Activated CD4-positive, alpha-beta T cell treated with anti-CD3 and anti-CD28 coated beads, Interleukin-2, Interleukin-6, amounts not matched to agents 100 ng/mL and 50 ng/mL, durations not matched to agents 16 hours and 8 hours (primary cell): ENCODE results near the gene RNH1.

Experiments
- DNase-seq: peaks from one replicate; pipeline ENCODE4 v3.0.0-alpha.2; 2020

Gene RNH1

DNA sequence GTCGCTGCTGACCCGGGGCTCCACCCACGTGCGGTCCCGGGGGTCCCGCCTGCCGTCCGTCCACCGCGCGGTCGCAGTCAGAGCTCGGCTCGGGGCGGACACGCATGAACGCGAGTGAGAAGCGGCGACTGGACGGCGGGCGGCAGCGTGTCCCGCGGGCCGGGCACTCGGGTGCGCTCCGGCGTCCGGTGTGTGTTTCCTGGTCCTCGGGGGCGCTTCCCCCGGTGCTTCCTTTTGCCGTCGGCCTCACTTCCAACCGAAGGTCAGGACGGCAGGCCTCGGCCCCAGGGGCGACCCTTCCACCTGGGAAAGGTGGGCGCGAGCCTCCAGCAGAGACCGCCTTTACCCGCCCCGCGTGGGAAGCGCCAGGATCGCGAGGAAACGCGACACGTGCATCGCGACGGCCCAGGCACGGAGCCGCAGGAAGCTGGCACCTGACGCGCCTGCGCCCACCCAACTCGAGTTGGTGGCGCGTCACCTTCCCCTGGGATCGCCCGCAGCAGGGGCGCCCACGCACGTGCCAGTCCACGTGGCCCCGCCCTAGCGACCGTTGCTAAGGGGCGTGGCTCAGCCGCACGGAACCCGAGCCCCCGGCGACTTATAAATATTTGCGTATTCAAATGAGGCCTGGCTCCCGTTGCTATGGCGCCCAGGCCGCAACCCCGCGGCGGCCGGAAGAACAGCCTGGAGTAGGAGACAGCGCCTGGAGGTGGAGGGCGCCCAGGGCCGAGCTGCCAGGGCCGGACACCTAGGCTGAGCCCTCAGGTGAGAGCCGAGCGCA, 30.0 kb upstream of the RNH1 start, which contains the start of gene LRRC56:
LRRC56 (plus strand) TSS at position 687 of the 781 bp plus-strand sequence. CDS start 3,158 bp downstream, outside the sequence.
- peak; percentile 93 for DNase-seq

DNA sequence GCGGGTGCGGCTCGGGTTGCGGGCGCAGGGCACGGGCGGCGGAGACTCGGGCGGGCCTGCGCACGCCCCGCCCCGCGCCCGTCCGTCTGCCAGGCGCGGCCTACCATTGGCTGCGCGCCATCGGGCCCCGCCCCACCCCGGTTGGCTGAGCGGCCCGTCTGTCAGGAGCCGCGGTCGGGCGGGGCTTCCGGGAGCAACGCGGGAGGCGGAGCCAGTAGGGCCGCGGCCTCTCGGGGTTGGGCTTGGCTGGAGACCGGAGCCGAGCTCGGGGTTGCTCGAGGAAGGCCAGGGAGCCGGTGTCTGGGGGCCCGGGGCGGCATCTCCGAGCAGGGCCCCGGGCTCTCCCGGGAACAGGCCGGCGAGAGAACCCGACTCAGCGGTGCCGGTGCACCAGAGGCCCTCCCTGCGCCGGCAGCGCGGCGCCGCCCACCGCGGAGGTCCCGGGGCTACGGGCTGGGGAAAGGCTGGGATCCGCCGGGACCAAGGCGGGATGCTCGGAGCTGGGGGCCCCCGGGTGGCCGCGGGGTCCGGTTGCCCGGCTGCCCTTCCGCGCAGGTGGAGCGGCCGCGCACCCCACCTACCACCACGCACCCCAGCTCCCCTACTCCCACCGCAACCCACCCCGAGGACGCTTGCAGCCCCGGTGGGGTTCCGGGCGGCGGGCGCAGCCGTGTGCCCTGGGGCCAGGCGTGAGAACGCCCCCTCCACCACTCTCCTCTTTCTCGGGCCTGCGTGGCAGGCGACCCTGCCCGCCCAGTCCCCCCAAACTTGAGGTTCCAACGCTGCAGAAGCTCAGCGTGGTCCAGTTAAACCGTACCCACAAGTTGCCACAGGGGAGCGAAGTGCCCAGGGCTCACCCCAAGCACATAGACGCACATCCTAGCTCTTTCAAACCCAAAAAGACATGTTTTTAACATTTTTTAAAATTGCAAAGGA, 28.7 kb upstream of the RNH1 start, which contains the start of gene HRAS:
HRAS (minus strand) TSS at position 58 of the 936 bp plus-strand sequence.
- DNase-seq: peak; percentile 96

DNA sequence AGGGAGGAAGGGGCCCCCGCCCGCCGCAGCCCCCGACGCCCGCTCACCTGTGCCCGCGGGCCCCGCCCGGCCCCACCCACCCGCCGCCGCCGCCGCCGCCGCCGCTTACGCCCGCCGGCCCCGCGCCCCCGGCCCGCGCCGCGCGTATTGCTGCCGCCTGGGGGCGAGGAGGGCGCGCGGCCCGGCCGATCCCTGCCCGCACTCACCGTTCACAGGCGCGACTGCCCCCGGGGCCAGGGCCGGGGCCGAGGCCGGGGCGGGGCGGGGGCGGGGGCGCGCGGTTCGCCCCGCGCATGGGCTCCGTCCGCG, 28.1 kb upstream of the RNH1 start:
- DNase-seq: no peak

DNA sequence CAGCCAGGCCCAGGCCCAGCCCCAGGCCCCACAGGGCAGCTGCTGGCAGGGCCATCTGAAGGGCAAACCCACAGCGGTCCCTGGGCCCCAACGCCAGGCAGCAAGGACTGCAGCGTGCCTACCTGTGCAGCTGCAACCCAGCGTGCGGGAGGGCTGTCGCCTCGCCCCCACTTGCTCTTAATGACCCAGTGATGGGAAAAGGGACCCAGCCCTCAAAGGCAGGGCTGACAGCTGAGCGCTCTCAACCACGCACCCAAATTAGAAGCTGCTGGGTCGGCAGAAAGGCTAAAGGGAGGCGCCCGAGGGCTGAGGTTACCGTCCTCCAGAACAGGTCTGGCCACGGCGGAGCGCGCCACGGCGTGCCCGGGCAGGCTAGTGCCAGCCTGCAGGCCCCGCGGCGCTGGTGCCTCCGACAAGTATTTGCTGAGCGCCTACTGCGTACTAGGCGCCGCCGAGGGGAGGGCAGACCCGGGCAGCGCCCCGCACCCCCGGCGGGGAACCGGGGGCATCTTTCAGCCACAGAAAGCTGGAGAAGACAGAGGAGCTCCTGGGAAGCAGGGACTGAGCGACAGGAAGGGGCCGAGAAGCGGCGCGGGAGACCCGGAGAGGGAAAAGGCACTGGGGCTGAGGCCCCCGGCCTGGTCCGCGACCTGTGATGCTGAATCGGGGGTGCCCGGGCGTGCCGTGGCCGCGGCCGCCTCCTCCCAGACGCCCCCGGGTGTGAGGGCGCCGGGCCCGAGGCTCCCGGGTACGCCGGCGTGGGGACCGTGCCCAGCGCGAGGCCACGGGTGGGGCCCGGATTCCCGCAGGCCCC, 27.6 kb upstream of the RNH1 start:
- peak; percentile 58 for DNase-seq

DNA sequence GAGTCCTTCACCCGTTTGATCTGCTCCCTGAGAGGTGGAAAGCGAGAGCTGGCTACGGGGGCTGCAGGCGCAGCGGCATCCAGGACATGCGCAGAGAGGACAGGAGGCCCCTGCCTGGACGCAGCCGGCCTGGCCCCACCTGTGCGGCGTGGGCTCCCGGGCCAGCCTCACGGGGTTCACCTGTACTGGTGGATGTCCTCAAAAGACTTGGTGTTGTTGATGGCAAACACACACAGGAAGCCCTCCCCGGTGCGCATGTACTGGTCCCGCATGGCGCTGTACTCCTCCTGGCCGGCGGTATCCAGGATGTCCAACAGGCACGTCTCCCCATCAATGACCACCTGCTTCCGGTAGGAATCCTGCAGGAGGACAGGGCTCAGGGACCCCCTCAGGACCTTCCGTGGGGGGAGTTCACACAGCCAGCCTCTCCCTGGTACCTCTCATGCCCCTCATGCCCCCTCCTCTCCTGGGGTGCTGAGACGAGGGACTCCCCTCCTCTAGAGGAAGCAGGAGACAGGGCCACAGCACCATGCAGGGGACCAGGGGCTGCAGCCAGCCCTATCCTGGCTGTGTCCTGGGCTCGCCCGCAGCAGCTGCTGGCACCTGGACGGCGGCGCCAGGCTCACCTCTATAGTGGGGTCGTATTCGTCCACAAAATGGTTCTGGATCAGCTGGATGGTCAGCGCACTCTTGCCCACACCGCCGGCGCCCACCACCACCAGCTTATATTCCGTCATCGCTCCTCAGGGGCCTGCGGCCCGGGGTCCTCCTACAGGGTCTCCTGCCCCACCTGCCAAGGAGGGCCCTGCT, 26.7 kb upstream of the RNH1 start:
- DNase-seq: no peak

DNA sequence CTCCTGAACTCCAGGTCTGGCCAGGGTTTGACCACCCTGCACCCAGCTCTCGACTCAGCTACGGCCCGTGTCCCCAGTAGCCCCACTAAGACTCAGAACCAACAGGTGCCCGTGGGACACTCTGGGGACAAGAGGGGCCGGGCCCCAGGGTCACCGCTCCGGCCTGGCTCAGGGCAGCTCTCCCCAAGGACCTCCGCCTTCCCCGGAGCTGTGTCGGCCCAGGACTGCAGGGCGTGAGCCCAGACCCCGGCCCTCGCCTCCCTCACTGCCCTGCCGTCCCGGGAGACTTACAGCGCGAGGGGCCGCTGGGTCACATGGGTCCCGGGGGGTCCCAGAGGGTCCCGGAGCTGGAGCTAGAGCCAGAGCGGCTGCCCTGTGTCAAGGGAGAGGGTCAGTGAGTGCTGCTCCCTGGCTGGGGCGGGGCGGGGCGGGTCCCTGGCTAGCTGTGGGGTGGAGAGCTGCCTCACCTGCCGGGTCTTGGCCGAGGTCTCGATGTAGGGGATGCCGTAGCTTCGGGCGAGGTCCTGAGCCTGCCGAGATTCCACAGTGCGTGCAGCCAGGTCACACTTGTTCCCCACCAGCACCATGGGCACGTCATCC, 26.0 kb upstream of the RNH1 start:
- DNase-seq: no peak

DNA sequence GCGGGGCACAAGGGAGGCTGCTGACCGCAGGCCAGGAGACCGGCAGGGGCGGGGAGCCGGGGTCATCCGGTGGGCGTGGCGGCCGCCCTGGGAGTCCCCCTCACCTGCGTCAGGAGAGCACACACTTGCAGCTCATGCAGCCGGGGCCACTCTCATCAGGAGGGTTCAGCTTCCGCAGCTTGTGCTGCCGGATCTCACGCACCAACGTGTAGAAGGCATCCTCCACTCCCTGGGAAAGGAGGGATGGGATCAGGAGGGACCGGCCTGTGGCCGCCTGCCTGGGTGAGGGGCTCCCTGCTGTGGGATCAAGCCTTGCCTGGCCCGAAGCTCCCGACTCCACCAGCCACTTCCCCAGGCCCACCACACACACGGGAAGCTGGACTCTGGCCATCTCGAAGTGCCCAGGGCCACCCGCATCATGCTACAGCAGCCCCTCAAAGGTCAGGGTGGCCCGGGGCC, 25.5 kb upstream of the RNH1 start:
- DNase-seq: no peak

DNA sequence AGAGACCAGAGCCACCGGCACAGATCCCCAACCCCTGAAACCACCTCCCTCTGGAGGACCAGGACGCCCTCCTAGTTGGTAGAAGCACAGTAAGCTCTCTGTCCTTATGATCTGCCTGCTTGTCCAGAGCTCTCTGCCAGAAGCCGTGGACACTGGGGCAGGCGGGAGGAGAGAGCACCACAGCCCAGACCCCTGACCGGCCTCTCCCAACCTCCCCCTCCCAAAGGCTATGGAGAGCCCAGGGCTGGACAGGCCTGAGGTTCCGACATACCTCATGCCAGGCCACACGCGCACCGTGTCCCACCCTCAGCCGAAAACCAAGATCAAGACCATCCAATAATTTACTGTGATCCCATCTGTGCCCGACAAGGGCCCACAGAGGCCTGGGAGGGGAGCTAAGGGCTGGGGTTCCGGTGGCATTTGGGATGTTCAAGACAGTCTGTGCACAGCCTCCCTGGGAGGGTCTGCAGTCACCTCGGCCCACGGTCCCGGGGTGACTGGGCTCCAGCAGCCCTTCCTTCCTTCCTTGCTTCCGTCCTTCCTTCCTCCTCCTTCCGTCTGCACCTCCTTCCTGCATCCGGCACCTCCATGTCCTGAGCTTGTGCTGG, 25.0 kb upstream of the RNH1 start:
- DNase-seq: no peak

DNA sequence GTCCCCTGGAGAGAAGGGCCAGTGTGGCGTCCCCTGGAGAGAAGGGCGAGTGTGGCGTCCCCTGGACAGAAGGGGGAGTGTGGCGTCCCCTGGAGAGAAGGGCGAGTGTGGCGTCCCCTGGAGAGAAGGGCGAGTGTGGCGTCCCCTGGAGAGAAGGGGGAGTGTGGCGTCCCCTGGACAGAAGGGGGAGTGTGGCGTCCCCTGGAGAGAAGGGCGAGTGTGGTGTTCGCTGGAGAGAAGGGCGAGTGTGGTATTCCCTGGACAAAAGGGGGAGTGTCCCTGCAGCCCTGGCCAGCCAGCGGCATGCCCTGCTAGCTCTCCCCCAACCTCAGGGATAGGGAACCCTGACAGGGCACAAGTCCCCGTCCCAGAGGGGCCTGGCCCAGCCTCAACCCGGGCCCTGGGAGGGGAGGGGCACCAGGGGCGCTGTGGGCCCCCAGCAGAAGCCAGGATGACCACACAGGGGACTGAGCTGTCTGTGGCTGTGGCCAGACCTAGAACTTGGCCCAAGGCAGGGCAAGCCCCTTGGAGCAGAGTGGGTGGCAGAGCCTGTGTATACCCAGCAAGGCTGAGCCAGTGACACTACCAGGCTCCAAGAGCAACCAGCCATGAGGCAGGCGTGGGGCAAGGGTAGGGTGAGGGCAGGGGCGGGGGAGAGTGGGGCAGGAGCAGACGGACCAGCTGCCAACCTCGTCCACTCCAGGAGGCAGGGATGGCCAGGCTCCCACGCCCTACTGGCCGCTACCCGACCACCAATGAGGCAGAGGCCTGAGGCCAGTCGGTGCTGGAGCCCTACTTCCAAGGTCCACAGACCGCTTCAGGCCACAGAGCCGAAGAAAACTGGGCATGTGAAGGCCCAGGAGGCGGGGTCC, 24.2 kb upstream of the RNH1 start:
- DNase-seq: no peak

DNA sequence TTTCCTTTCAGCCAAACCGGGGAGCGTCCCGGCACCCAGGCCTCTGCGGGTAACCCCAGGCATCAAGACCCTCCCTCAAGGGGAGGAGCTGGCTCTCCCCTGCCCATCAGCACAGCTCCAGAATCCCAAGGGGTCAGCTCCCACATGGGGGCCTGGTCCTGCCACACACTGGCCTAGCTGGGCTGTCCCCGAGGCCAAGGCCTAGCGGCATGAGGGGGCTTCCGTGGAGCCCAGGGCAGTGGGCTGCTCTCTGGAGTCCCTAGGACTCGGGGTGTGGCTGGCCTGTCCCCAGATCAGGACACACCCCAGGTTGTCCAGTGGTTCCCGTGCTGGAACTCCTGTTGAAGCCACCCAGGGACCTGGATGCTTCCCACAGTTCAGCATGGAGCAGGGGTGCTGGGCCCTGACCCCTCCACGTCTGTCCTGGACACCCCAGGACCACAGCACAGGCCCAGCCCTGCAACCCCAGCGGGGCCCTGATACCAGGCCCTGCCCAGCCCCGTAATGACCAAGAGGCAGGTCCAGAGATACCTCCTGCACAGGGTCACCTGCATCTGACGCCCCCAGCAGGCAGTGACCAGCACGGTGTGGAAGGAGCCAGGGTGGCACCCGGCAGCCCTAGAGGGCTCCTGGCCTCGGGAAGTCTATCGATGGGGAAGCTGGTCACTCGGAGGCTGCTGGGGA, 22.8 kb upstream of the RNH1 start:
- no peak for DNase-seq

DNA sequence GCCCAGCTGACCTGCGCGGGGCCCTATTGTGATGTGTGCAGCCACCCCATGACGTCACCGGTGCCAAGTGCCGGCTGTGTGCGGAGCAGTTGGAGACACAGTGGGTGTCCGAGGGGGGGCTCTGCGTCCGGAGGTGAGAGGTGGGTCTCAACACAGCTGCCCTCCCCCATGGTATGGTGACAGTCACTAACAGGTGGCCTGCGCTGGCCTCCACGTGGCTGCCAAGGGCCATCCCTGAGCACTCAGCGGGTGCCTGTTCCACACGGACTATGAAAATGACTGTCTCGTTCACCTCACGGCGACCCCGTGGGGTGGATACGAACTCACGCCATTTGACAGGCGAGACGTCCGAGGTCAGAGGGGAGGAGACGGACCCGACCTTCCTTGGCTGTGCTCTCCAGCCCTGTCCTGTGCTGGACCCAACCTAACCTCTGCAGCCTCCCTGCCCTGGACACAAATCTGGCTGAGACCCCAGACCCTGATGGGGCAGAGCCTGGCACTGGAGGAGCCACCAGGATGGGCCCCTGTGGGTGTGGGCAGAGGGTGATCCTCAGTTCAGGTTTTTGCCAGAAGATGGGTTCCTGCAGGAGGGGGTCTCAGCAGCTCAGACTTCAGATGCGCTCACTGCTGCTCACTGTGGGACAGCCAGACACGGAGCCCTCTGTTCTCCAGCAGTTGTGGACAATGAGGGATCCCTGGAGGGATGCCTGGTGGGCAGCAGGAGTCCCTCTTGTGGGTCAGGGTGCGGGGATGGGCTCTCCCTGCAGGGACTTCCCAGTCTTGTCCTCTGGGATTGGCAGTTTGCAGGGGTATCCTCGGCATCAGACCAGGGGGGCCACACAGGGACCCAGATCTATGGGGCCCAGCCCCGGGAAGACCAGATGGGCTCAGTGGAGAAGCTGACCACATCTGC, 22.0 kb upstream of the RNH1 start:
- DNase-seq: no peak

DNA sequence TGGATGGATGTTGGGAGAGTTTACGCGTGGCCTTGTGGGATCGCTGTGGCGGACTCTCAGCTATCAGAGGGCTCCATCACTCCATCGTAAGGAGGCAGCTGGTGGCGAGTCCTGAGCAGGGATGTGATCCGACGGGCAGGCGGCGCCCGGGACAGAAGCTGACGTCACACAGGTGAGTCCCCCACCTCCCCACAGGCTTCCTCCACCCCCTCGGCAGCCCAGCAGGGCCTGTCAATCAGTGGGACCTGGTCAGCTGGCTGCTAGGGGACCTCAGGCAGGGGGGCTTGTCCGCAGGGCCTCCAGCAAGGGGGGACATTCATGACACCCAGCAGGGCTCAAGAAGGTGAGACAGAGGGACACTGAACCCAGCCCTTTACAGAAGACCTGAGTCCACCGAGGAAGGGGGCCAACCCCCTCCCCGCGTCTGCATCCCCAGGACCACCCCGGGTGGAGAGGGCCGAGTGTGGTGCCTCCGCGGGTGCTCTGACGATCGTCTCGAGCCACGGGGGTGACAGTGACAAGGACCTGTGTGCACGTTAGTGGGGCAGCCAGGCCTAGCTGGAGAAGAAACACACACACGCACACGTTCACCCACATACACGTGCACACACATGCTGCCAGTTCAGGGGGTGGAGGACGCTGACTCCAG, 21.2 kb upstream of the RNH1 start:
- DNase-seq: no peak

DNA sequence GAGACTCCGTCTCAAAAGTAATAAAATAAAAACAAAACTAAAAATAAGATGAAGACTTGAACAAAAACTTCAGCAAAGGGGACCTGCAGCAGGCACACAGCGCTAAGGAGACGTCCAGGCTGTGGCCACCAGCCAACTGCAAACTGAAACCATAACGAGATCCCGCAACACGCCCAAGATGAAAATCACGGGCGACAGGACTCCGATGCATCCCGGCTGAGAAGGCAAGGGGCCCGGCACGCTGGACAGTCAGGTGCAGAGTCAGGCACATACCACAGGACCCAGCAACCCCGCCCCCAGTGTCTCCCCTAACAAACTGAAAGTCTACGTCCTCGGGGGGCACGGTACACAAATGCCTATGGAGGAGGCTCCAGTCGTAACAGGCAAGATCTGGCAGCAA, 19.1 kb upstream of the RNH1 start:
- DNase-seq: no peak

DNA sequence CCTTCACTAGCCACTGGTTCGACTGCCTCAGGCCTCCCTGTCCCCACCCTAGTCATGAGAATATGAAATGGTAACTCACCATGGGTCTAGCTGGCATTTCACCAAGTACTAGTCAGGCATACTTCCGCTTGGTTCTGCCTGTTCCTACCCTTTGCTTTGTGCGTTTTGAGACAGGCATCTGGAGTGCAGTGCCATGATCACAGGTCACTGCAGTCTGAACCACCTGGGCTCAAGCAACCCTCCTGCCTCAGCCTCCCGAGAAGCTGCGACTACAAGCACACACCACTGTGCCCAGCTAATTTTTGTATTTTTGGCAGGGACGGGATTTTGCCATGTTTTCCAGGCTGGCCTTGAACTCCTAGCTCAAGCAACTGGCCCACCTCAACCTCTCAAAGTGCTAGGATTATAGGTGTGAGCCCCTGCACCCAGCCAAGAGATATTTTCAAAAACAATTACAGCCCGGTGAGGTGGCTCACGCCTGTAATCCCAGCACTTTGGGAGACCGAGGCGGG, 14.2 kb upstream of the RNH1 start:
- DNase-seq: no peak

DNA sequence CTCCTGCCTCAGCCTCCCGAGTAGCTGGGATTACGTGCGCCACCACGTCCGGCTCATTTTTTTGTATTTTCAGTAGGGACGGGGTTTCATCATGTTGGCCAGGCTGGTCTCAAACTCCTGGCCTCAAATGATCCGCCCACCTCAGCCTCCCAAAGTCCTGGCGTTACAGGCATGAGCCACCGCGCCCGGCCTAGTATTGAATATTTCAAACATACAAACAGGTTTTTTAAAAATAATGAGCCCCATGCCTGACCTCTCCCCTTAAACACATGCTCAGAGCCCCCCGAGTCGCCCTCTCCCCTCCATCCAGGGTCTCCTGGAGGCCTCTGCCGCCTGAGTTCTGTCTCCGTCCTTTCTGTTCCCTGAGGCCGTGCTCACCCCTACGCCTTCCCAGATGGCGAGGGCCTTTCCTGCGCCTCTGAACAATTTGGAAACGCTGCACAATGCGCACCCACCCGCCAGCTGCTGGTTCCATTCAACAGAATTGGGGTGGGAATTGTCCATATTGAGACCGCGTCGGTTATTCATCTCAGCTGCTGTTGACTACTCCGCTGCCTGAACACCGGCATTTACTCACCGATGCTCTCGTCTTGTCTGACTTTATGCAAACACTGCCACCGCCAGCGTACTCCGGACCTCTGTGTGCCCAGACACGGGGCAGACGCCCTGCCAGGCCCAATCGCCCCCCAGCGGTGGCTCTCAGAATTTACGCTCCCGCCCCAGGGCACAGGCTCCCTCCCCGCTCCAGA, 13.6 kb upstream of the RNH1 start:
- no peak for DNase-seq

DNA sequence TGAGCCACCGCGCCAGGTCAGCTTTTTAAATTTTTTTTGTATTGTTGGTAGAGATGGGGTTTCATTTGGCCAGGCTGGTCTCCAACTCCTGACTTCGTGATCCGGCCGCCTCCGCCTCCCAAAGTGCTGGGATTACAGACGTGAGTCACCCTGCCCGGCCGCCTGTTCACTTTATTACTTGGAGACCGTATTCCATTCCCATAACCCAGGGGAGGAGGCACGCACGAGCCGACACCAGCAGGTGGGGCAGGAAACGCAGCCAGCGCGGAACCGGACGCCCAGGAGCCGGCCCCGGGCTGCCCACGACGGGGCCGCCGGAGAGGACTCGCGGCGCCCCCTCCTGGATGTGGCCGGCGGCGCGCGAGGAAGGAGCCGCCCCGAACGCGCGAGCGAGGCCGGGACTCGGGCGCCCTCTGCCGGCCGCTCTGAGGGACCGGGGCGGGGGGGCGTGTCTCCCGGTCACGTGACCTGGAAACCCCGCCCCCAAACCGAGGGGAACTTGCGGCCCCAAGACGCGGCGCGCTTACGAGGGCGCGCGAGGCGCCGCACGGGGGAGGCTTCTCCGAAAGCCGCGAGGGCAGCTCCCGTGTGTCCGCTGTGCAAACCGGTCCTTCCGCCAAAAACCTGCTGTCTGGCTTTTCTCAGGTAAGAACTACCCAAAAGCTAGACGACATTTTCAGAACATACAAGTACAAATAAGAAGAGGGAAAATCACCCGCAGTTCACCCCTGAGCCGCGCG, 11.6 kb upstream of the RNH1 start:
- DNase-seq: peak; percentile 93
